Measurements from ENCODE around the gene TM2D3.

- TF ChIP-seq EZH2 (IDR thresholded peaks at IDR 0.05; ENCODE audit: borderline replicate concordance, low read depth, low read length, severe bottlenecking) (no peak), CTCF (IDR thresholded peaks at IDR 0.05; ENCODE audit: extremely low read depth in 1 of 2, insufficient read depth in 1 of 2, low read depth in 1 of 2, low read length in 2 of 2) (no peak), POLR2A (IDR thresholded peaks at IDR 0.05; ENCODE audit: low read depth, low read length) (no peak), MYC (IDR thresholded peaks at IDR 0.05; ENCODE audit: low read depth, low read length) (no peak), POLR2AphosphoS5 (IDR thresholded peaks at IDR 0.05; ENCODE audit: insufficient read depth, low read depth, low read length) (no peak), JUN (IDR thresholded peaks at IDR 0.05; ENCODE audit: borderline replicate concordance, insufficient read depth, insufficient read length, low read depth) (no peak), MAX (IDR thresholded peaks at IDR 0.05; ENCODE audit: insufficient read depth, insufficient read length) (no peak), FOS (IDR thresholded peaks at IDR 0.05; ENCODE audit: borderline replicate concordance, insufficient read depth, low read length) (no peak)
These were observed 5.5 kb downstream of the TM2D3 start for GRCh38 chr15:101646672-101647071.
